HepG2 (cell line): ENCODE results near the gene TBC1D5.

ENCODE experiments used
- ADNP ChIP-seq: sonication (generic); formaldehyde crosslinking; IDR thresholded peaks from 2 replicates; pipeline ENCODE4 v1.4.0; 2020; ENCODE audit warnings: missing genetic modification reagents
- ARID3A ChIP-seq: IDR thresholded peaks from 2 replicates; pipeline ENCODE4 v1.6.1; 2012; ENCODE audit warnings: low read depth, low read length, improper control_type of control experiment
- CEBPB ChIP-seq: IDR thresholded peaks from 2 replicates; pipeline ENCODE4 v1.6.1; 2011; ENCODE audit warnings: low read depth, low read length, improper control_type of control experiment, borderline replicate concordance
- SMC3 ChIP-seq: IDR thresholded peaks from 2 replicates; pipeline ENCODE4 v1.6.1; 2011; ENCODE audit warnings: low read length, improper control_type of control experiment
- TF ChIP-seq, protein P1 (sequence below): sonication (generic); formaldehyde crosslinking; IDR thresholded peaks from 2 replicates; pipeline ENCODE4 v1.5.1; 2020; ENCODE audit warnings: missing genetic modification reagents, mild to moderate bottlenecking, borderline replicate concordance

DNA sequence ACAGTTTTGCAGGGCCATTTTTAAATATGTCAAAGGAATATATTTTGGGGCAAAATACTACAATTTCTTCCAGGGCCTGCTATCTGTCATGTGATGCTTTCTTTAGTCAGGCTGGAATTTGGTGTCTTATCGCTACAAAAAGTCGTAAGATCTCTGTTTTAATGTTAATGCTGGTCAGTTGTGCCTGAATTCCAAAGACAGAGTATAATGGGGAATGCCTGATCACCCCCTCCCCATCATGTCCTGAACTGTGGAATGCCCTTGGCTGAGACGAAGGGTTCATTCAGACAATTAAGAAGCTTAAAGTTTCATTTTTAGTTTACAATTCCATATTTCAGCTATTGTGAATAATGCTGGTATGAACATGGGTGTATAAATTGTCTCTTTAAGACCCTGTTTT lies 203.0 kb downstream of the TBC1D5 start:
- TF ChIP-seq, protein P1, sequence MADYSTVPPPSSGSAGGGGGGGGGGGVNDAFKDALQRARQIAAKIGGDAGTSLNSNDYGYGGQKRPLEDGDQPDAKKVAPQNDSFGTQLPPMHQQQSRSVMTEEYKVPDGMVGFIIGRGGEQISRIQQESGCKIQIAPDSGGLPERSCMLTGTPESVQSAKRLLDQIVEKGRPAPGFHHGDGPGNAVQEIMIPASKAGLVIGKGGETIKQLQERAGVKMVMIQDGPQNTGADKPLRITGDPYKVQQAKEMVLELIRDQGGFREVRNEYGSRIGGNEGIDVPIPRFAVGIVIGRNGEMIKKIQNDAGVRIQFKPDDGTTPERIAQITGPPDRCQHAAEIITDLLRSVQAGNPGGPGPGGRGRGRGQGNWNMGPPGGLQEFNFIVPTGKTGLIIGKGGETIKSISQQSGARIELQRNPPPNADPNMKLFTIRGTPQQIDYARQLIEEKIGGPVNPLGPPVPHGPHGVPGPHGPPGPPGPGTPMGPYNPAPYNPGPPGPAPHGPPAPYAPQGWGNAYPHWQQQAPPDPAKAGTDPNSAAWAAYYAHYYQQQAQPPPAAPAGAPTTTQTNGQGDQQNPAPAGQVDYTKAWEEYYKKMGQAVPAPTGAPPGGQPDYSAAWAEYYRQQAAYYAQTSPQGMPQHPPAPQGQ (CRISPR knock-in tag) = no peak
- no peak for TF ChIP-seq ADNP (CRISPR knock-in tag)
- TF ChIP-seq CEBPB = no peak
- no peak for TF ChIP-seq ARID3A
- no peak for TF ChIP-seq SMC3
